BJ (cell line): ENCODE measurements around the gene RAP1GDS1. TPM values are rescaled to one million over a fixed set of nuclear protein-coding genes. Genes with fewer than 3 reads are reported as not detected.
"Not testable (repeated sequence)": the region's sequence is repeated elsewhere in the genome, so short reads cannot be mapped to it uniquely, and the experiment has no call there.

Experiments used
- CTCF ChIA-PET: fragments of 350-600 bp; formaldehyde crosslinking; extraction: SDS; loops from one replicate; lab custom pipeline; 2021; ENCODE audit warnings: antibody characterized with exemption, inconsistent platforms; lab: Yijun Ruan, JAX
- POLR2A ChIA-PET: fragments of 300-600 bp; sonication (Branson Sonifier 250); formaldehyde crosslinking; extraction: SDS; loops from one replicate; lab custom pipeline; 2021; ENCODE audit warnings: antibody characterized with exemption; lab: Charles Lee
- DNase-seq: peaks from one replicate; pipeline ENCODE4 v3.0.0-alpha.2; 2011; ENCODE audit warnings: low read depth
- H3K27me3 ChIP-seq: 2 replicates; pipeline ENCODE4 v1.6.0; 2011; ENCODE audit warnings: low read length; ENCODE audit not compliant: control insufficient read depth, insufficient read depth
- H3K36me3 ChIP-seq: 2 replicates; pipeline ENCODE4 v1.5.1; 2011; ENCODE audit warnings: low read length; ENCODE audit not compliant: control insufficient read depth, insufficient read depth
- H3K4me3 ChIP-seq: 2 replicates; pipeline ENCODE4 v1.5.1; 2011; ENCODE audit warnings: low read depth, mild to moderate bottlenecking, control low read depth, low read length
- CTCF ChIP-seq: IDR thresholded peaks from 2 replicates; pipeline ENCODE4 v1.5.1; 2011; ENCODE audit warnings: low read depth, mild to moderate bottlenecking, control low read depth, inconsistent platforms, low read length, moderate library complexity; ENCODE audit not compliant: insufficient read depth
- polyA plus RNA-seq: library from polyadenylated mRNA; depleted of rRNA; stranded (reverse); fragments of >200 nt; gene quantifications from 2 replicates; pipeline ENCODE4 v1.2.3, GENCODE V29; 2011

The RAP1GDS1 gene
- polyA plus RNA-seq, 1 experiment = 35.1 TPM

- H3K4me3 ChIP-seq = no peak overlapping the region
- ChIA-PET CTCF (no interaction called here), POLR2A (no interaction called here)
- no peaks in the 10 kb centered on the region for H3K36me3 ChIP-seq
- H3K27me3 ChIP-seq = no peaks in the 10 kb centered on the region
- DNase-seq = no peak
- no peak for TF ChIP-seq CTCF
Observed at GRCh38 chr4:98285676-98286075, 24.5 kb downstream of the RAP1GDS1 start.

- H3K27me3 ChIP-seq = no peaks in the 10 kb centered on the region
- POLR2A ChIA-PET = no interaction called here
- TF ChIP-seq CTCF = no peak
- no peak for DNase-seq
- H3K36me3 ChIP-seq = no peaks in the 10 kb centered on the region
- CTCF ChIA-PET = no interaction called here
- no peak overlapping the region for H3K4me3 ChIP-seq
Observed at GRCh38 chr4:98287328-98287727, 26.1 kb downstream of the RAP1GDS1 start.

DNA sequence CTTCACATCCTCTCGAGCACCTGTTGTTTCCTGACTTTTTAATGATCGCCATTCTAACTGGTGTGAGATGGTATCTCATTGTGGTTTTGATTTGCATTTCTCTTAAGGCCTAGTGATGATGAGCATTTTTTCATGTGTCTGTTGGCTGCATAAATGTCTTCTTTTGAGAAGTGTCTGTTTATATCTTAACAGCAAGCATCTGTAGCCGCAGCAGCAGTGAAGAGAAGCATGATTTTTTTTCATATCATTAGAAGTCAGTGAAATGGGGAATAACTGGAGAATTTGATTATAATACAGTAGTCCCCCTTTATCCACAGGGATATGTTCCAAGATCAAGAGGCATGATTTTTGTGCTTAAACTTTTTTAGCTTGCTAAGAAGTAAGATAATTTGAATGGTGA, 27.5 kb downstream of the RAP1GDS1 start:
- DNase-seq, POLR2A ChIA-PET, H3K36me3 ChIP-seq, H3K4me3 ChIP-seq, H3K27me3 ChIP-seq, CTCF ChIA-PET: not testable (repeated sequence)

DNA sequence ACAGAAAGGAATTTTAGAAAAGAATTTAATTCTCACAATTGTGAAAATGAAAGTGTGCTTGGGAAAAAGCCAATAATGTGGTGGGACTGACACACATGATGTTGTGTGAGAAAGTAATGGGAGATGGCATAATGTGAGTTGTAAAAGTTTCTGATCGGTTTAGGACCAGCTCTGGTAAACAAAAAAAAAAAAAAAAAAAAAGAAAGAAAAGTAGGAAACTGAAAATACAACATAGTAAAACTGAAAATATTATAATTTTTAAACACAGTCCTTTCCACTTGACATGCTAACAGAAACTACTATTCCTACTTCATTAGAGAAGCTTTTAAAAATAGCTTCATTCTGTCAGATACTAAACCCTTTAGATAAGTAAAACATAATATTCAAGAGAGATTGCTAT, 28.2 kb downstream of the RAP1GDS1 start:
- CTCF ChIA-PET = interaction anchor here (1.1 kb wide), 1 partner anchor 27 kb away, joined by 3 read pairs; no protein-coding TSS in a partner anchor

DNA sequence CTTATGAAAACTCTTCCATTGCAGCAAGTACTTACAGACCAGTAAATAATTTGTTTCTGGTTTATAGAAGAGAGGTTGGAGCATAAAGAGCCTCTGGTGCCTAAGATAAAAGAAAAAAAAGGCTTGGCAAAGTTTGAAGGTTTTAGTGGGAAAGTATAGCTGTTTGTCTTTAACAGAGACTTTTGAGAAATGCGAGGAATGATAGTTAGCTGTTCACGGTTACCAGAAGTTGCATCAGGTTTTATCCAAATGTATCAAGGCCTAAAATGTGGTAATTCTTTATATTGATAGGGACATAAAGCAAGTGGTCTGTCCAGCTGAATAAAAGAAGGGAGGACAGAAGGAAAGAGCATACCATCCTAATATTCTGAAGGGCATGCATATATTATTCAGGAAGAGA, 29.3 kb downstream of the RAP1GDS1 start:
- H3K36me3 ChIP-seq = no peaks in the 10 kb centered on the region
- no peak for TF ChIP-seq CTCF
- DNase-seq = peak; percentile 71
- no peaks in the 10 kb centered on the region for H3K27me3 ChIP-seq
- POLR2A ChIA-PET = interaction anchor here (0.5 kb wide), 1 partner anchor 638 kb away, joined by 9 read pairs; the partner anchor contains the start of gene EIF4E
- H3K4me3 ChIP-seq = no peak overlapping the region
- CTCF ChIA-PET = no interaction called here

More for the DNA sequence above, 28.2 kb downstream of the RAP1GDS1 start:
- POLR2A ChIA-PET = interaction anchor here (0.7 kb wide), 1 partner anchor 299 kb away, joined by 4 read pairs; no protein-coding TSS in a partner anchor
- Histone ChIP-seq H3K27me3 (no peaks in the 10 kb centered on the region), H3K4me3 (no peak overlapping the region), H3K36me3 (no peaks in the 10 kb centered on the region)
- no peak for TF ChIP-seq CTCF
- DNase-seq = no peak
